NB4 (cell line): ENCODE data around the gene PRKCSH.

Source experiments
- DNase-seq: peaks from one replicate; pipeline ENCODE4 v3.0.0; 2010; ENCODE audit warnings: low read depth
- H3K4me3 ChIP-seq: one replicate; pipeline ENCODE4 v1.5.1; 2011; ENCODE audit warnings: mild to moderate bottlenecking, low read depth, low read length, moderate library complexity
- CTCF ChIP-seq: IDR thresholded peaks from one replicate; pipeline ENCODE4 v1.5.1; 2012; ENCODE audit warnings: low read depth, low read length
- MAX ChIP-seq: IDR thresholded peaks from 2 replicates; pipeline ENCODE4 v1.6.1; 2011; ENCODE audit warnings: low read depth, low read length
- MYC ChIP-seq: IDR thresholded peaks from 2 replicates; pipeline ENCODE4 v1.6.1; 2011; ENCODE audit warnings: low read depth, low read length
- POLR2A ChIP-seq: IDR thresholded peaks from 2 replicates; pipeline ENCODE4 v1.6.1; 2011; ENCODE audit warnings: mild to moderate bottlenecking; ENCODE audit not compliant: insufficient read length; ENCODE audit errors: extremely low read depth

The PRKCSH gene

GRCh38 chr19:11420429-11421370, 14.7 kb upstream of the PRKCSH start:
- DNase-seq, result peak; percentile 70
- no peak overlapping the region for H3K4me3 ChIP-seq
- TF ChIP-seq CTCF (no peak), POLR2A (no peak), MYC (no peak)

GRCh38 chr19:11421371-11422098, 13.9 kb upstream of the PRKCSH start:
- DNase-seq, result no peak
- H3K4me3 ChIP-seq, result no peak overlapping the region
- TF ChIP-seq MAX (no peak), MYC (no peak), CTCF (no peak), POLR2A (no peak)

- TF ChIP-seq CTCF, result no peak
- TF ChIP-seq MAX, result 0 out of 2 replicates have a peak, but pooled peaks have one; percentile 20
- H3K4me3 ChIP-seq, result no peak overlapping the region
- DNase-seq, result peak; percentile 66
Measured at GRCh38 chr19:11422163-11423065, 13.0 kb upstream of the PRKCSH start.

- TF ChIP-seq POLR2A, result no peak
- no peak for TF ChIP-seq CTCF
- TF ChIP-seq MAX, result no peak
- no peak for TF ChIP-seq MYC
- H3K4me3 ChIP-seq, result no peak overlapping the region
- DNase-seq, result no peak
Measured at GRCh38 chr19:11423164-11423790, 12.2 kb upstream of the PRKCSH start.

- no peak overlapping the region for H3K4me3 ChIP-seq
- TF ChIP-seq CTCF, result no peak
- TF ChIP-seq MAX, result no peak
- DNase-seq, result no peak
Measured at GRCh38 chr19:11423791-11424181, 11.6 kb upstream of the PRKCSH start.
